ENCODE measurements around the gene TRIM73. TPM values are rescaled to one million over a fixed set of nuclear protein-coding genes. Genes with fewer than 3 reads are reported as not detected.
"Not testable (repeated sequence)": the region's sequence is repeated elsewhere in the genome, so short reads cannot be mapped to it uniquely, and the experiment has no call there.

TRIM73 gene
- total RNA-seq, result 1 to 10 TPM; 1.5 to 5.8 (median 3.6) TPM

DNA sequence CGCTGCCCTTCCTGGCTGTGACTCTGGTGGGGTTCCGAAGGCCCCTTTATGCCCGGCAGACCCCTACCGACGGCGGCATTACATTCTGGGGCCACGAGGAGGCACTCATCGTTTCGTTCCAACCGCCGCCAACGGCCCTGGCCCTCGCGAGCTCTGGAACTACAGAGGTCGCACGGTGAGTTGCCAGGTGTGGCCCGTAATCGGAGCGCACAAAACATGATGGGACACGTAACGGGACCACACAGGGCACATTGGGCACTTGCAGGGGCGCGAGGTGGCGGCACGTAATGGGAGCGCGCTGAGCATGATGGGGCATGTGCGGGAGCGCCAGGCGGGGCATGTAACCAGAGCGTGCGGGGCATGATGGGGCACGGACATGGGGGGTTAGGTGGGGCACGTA lies at the start of gene TRIM73:
Gene TRIM73, plus strand, starts transcription at position 301 of the 400 bp plus-strand sequence. CDS start 3,305 bp downstream, outside the sequence.
- H3K27me3 ChIP-seq; H3K27ac ChIP-seq; H3K9me3 ChIP-seq; H3K4me1 ChIP-seq; intact Hi-C loops (cut with DNase I); H3K36me3 ChIP-seq; DNase-seq; H3K4me3 ChIP-seq (replicated peaks in 1 of 3): not testable (repeated sequence)
- WGBS, 2 donors, result 14% methylated on average over 5 of the region's 34 CpGs; no CpG with 5 or more reads in 1 of the 2 donors

DNA sequence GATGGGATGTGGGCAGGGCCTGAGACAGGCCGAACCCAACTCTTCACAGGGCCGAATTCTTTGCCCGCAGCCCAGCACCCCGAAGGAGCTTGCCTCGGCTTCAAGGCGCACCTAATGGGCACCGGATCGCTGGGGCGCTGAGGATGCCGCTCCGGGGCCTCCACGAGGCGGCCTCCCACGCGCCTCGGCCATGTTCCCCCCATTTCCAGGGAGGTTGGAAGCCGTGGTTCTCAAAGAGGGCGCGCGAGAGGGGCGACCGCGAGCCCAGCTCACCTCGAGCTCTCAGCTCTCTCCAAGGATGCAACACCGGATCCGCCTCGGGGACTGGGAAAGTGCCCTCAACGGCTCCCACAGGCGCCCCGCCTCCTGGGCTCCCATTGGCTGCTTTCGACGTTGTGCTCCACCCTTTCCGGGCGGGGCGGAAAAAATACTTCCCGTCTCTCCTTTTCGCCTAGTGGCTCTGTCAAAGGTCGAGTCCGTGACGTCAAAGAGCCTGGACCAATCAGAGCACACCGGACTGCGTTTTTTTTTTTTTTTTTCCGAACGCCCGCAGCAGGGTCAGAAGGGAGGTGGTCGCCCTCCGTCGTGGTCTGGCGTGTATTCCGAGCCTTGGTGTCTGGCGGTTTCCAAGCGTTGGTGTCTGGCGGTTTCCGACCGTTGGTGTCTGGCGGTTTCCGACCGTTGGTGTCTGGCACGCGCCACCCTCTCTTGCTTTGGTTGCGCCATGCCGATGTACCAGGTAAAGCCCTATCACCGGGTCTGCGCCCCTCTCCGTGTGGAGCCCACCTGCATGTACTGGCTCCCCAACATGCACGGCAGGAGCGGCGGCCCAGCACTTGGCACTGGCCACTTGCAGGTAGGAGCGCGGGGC lies 36.5 kb upstream of the TRIM73 start:
- H3K4me3 ChIP-seq (replicated peaks in 1 of 3); intact Hi-C loops (cut with DNase I): not testable (repeated sequence)
- peak; percentile 5 to 6 for DNase-seq

DNA sequence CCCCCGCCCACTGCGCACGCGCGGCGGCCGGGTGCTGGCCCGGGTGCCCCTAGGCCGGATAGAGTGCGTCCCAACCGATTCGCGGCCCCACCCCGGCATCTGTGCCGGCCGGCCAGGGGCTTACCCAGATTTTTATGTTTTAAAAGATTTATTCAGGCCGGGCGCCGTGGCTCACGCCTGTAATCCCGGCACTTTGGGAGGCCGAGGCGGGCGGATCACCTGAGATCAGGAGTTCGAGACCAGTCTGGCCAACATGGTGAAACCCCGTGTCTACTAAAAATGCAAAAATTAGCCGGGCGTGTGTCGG lies 35.9 kb upstream of the TRIM73 start:
- H3K9me3 ChIP-seq; H3K4me1 ChIP-seq; intact Hi-C loops (cut with DNase I); H3K27me3 ChIP-seq; H3K27ac ChIP-seq; H3K4me3 ChIP-seq (replicated peaks in 1 of 3); H3K36me3 ChIP-seq: not testable (repeated sequence)
- DNase-seq, result peak in 1 of 2 donors; percentile 1
- WGBS, 2 donors, result no CpG with 5 or more reads among the region's 29 CpGs

More for the DNA sequence above, 36.5 kb upstream of the TRIM73 start:
- not testable (repeated sequence) for H3K27me3 ChIP-seq, H3K9me3 ChIP-seq, H3K4me1 ChIP-seq, H3K36me3 ChIP-seq
- WGBS, 2 donors, result no CpG with 5 or more reads among the region's 70 CpGs
- peak overlapping the region in 1 of 3 donors; percentile 53 for H3K27ac ChIP-seq

DNA sequence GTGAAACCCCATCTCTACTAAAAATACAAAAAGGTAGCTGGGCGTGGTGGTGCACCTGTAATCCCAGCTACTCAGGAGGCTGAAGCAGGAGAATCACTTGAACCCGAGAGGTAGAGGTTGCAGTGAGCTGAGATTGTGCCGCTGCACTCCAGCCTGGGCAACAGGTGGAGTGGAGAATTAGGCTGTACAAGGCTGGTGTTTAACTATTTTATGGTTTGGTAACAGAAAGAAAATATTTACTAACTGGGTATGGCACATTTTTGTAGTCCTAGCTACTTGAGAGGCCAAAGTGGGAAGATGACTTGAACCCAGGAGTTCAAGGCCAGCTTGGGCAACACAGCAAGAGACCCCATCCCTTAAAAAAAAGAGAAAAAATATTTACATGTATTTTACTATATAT lies 31.4 kb upstream of the TRIM73 start:
- H3K36me3 ChIP-seq; H3K4me1 ChIP-seq; H3K27me3 ChIP-seq; H3K27ac ChIP-seq; DNase-seq; H3K4me3 ChIP-seq (replicated peaks in 1 of 3); intact Hi-C loops (cut with DNase I); H3K9me3 ChIP-seq: not testable (repeated sequence)
- no CpG with 5 or more reads among the region's 3 CpGs for WGBS, 2 donors

GRCh38 chr7:75366643-75367042 lies 28.8 kb upstream of the TRIM73 start:
- H3K27me3 ChIP-seq; H3K9me3 ChIP-seq; H3K36me3 ChIP-seq; DNase-seq; intact Hi-C loops (cut with DNase I); H3K4me1 ChIP-seq; H3K4me3 ChIP-seq (replicated peaks in 1 of 3); H3K27ac ChIP-seq: not testable (repeated sequence)
- WGBS, 2 donors, result no CpG with 5 or more reads among the region's 5 CpGs

DNA sequence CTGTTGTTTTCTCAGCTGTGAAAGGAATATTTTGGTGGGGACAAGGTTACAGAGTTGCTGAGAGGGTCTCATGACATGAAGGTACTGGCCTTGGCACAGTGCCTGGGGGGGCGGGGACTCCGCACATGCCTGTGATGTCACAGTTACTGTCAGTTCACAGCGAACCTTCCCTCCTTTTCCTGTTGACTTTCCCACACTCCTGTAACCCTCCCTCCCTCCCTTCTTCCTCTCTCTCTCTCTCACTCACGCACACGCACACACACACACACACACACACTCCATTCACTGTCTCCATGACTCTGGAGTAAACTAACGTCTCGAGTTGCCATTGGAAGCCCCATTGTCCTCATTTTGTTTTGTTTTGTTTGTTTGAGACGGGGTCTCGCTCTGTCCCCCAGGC lies 28.1 kb upstream of the TRIM73 start:
- H3K4me1 ChIP-seq; H3K9me3 ChIP-seq; H3K4me3 ChIP-seq (replicated peaks in 1 of 3); H3K27me3 ChIP-seq; H3K27ac ChIP-seq; intact Hi-C loops (cut with DNase I); DNase-seq; H3K36me3 ChIP-seq: not testable (repeated sequence)
- WGBS, 2 donors, result 69% methylated on average over 7 of the region's 9 CpGs; no CpG with 5 or more reads in 1 of the 2 donors

- H3K36me3 ChIP-seq; intact Hi-C loops (cut with DNase I); H3K9me3 ChIP-seq; H3K4me1 ChIP-seq; H3K27me3 ChIP-seq; H3K4me3 ChIP-seq (replicated peaks in 1 of 3); H3K27ac ChIP-seq; DNase-seq: not testable (repeated sequence)
- whole genome bisulfite sequencing, 2 donors, result no CpG with 5 or more reads among the region's 4 CpGs
Observed at GRCh38 chr7:75374144-75374518, 21.3 kb upstream of the TRIM73 start.

- intact Hi-C loops (cut with DNase I); H3K4me1 ChIP-seq; DNase-seq; H3K4me3 ChIP-seq (replicated peaks in 1 of 3); H3K27ac ChIP-seq; H3K9me3 ChIP-seq; H3K27me3 ChIP-seq; H3K36me3 ChIP-seq: not testable (repeated sequence)
- no CpG with 5 or more reads among the region's 17 CpGs for WGBS, 2 donors
Observed at GRCh38 chr7:75374519-75375317, 20.7 kb upstream of the TRIM73 start.

GRCh38 chr7:75393194-75393593 lies 2.2 kb upstream of the TRIM73 start:
- H3K9me3 ChIP-seq; intact Hi-C loops (cut with DNase I); H3K27ac ChIP-seq; H3K27me3 ChIP-seq; DNase-seq; H3K36me3 ChIP-seq; H3K4me3 ChIP-seq (replicated peaks in 1 of 3); H3K4me1 ChIP-seq: not testable (repeated sequence)
- WGBS, 2 donors, result no CpG with 5 or more reads among the region's 6 CpGs

GRCh38 chr7:75397865-75398264 lies 2.4 kb downstream of the TRIM73 start:
- H3K27ac ChIP-seq; H3K27me3 ChIP-seq; H3K4me3 ChIP-seq (replicated peaks in 1 of 3); DNase-seq; intact Hi-C loops (cut with DNase I); H3K9me3 ChIP-seq; H3K36me3 ChIP-seq; H3K4me1 ChIP-seq: not testable (repeated sequence)
- WGBS, 2 donors, result no CpG with 5 or more reads among the region's 2 CpGs

GRCh38 chr7:75398771-75399700 lies 3.6 kb downstream of the TRIM73 start:
- whole genome bisulfite sequencing, 2 donors, result no CpG with 5 or more reads among the region's 34 CpGs
- H3K4me3 ChIP-seq (replicated peaks in 1 of 3); DNase-seq; H3K27ac ChIP-seq; H3K4me1 ChIP-seq; H3K27me3 ChIP-seq; H3K36me3 ChIP-seq; intact Hi-C loops (cut with DNase I); H3K9me3 ChIP-seq: not testable (repeated sequence)

DNA sequence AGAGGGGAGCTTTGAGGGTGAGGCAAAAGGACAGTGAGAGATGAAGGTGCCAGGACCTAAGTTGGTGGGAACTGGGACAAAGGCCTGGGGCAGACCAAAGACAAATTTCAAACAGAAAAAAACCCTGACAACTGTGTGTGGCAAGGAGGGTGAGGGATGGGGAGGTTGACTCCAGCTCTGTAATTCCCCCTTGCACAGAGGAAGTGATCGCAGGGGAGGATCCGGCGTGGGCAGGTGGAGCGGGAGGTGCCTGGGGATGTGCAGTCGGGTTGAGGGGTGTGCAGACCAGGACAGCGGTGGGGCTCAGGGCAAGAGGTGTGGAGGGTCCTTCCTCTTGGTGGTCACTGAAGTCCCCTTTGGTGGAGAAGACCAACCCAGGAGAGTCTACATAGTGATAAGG lies 5.1 kb downstream of the TRIM73 start:
- H3K27me3 ChIP-seq; H3K4me1 ChIP-seq; DNase-seq; intact Hi-C loops (cut with DNase I); H3K36me3 ChIP-seq; H3K9me3 ChIP-seq; H3K27ac ChIP-seq; H3K4me3 ChIP-seq (replicated peaks in 1 of 3): not testable (repeated sequence)
- WGBS, 2 donors, result no CpG with 5 or more reads among the region's 6 CpGs
